A204.1 (cell line): Measurements from ENCODE around the gene ZNF302.
A peak's percentile ranks its signal among the peaks of the same experiment; 100 is the strongest.
"Not testable (repeated sequence)": the region's sequence is repeated elsewhere in the genome, so short reads cannot be mapped to it uniquely, and the experiment has no call there.

Experiments
- FAIRE-seq: peaks from 2 replicates; lab custom pipeline; 2012; peaks lifted over from hg19 to GRCh38; lab: Jason Lieb, UNC

The ZNF302 gene

GRCh38 chr19:34677386-34678084 is at the start of gene ZNF302:
Gene ZNF302 (plus strand): TSS chr19:34677678. CDS start chr19:34678805, 1,127 bp downstream.
- FAIRE-seq, result no peak

- no peak for FAIRE-seq
Observed at GRCh38 chr19:34633802-34634201, 43.7 kb upstream of the ZNF302 start.

GRCh38 chr19:34639491-34640085 is 37.9 kb upstream of the ZNF302 start:
- peak; percentile 92 for FAIRE-seq

GRCh38 chr19:34642241-34642640 is 35.2 kb upstream of the ZNF302 start:
- no peak for FAIRE-seq

- FAIRE-seq, result no peak
Observed at GRCh38 chr19:34644991-34645461, 32.5 kb upstream of the ZNF302 start.

GRCh38 chr19:34645551-34645950 is 31.9 kb upstream of the ZNF302 start:
- FAIRE-seq, result no peak

GRCh38 chr19:34649886-34650543 is 27.5 kb upstream of the ZNF302 start:
- no peak for FAIRE-seq

- FAIRE-seq, result no peak
Observed at GRCh38 chr19:34651747-34652146, 25.7 kb upstream of the ZNF302 start.

GRCh38 chr19:34654796-34655195 is 22.7 kb upstream of the ZNF302 start:
- FAIRE-seq, result no peak

- no peak for FAIRE-seq
Observed at GRCh38 chr19:34655651-34656050, 21.8 kb upstream of the ZNF302 start.

GRCh38 chr19:34661357-34661756 is 16.1 kb upstream of the ZNF302 start:
- FAIRE-seq, result no peak

- no peak for FAIRE-seq
Observed at GRCh38 chr19:34662919-34663318, 14.6 kb upstream of the ZNF302 start.

- no peak for FAIRE-seq
Observed at GRCh38 chr19:34664168-34664567, 13.3 kb upstream of the ZNF302 start.

- FAIRE-seq, result no peak
Observed at GRCh38 chr19:34664870-34665269, 12.6 kb upstream of the ZNF302 start.

GRCh38 chr19:34665275-34665674 is 12.2 kb upstream of the ZNF302 start:
- not testable (repeated sequence) for FAIRE-seq

- FAIRE-seq, result no peak
Observed at GRCh38 chr19:34666200-34666957, 11.1 kb upstream of the ZNF302 start.

GRCh38 chr19:34666958-34667265 is 10.6 kb upstream of the ZNF302 start:
- no peak for FAIRE-seq

- no peak for FAIRE-seq
Observed at GRCh38 chr19:34667349-34668076, 10.0 kb upstream of the ZNF302 start.

- FAIRE-seq, result not testable (repeated sequence)
Observed at GRCh38 chr19:34668077-34668689, 9.3 kb upstream of the ZNF302 start.

- not testable (repeated sequence) for FAIRE-seq
Observed at GRCh38 chr19:34668690-34669089, 8.8 kb upstream of the ZNF302 start.

GRCh38 chr19:34669305-34669704 is 8.2 kb upstream of the ZNF302 start:
- FAIRE-seq, result no peak

GRCh38 chr19:34671972-34672371 is 5.5 kb upstream of the ZNF302 start:
- FAIRE-seq, result no peak
